WI38 (cell line): Measurements from ENCODE around the gene USP48.

Experiments
- H3K4me3 ChIP-seq: 2 replicates; pipeline ENCODE4 v1.5.1; 2011; ENCODE audit warnings: low read depth, mild to moderate bottlenecking, control low read depth, low read length
- TF ChIP-seq, protein P1 (sequence below): IDR thresholded peaks from 2 replicates; pipeline ENCODE4 v1.5.1; 2012; ENCODE audit warnings: low read depth, mild to moderate bottlenecking, control low read depth, low read length

Gene USP48

GRCh38 chr1:21666576-21667320 is 116.2 kb downstream of the USP48 start:
- TF ChIP-seq, protein P1, sequence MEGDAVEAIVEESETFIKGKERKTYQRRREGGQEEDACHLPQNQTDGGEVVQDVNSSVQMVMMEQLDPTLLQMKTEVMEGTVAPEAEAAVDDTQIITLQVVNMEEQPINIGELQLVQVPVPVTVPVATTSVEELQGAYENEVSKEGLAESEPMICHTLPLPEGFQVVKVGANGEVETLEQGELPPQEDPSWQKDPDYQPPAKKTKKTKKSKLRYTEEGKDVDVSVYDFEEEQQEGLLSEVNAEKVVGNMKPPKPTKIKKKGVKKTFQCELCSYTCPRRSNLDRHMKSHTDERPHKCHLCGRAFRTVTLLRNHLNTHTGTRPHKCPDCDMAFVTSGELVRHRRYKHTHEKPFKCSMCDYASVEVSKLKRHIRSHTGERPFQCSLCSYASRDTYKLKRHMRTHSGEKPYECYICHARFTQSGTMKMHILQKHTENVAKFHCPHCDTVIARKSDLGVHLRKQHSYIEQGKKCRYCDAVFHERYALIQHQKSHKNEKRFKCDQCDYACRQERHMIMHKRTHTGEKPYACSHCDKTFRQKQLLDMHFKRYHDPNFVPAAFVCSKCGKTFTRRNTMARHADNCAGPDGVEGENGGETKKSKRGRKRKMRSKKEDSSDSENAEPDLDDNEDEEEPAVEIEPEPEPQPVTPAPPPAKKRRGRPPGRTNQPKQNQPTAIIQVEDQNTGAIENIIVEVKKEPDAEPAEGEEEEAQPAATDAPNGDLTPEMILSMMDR: no peak
- no peak overlapping the region for H3K4me3 ChIP-seq

GRCh38 chr1:21665711-21666575 is 117.0 kb downstream of the USP48 start:
- TF ChIP-seq, protein P1: no peak
- no peak overlapping the region for H3K4me3 ChIP-seq

GRCh38 chr1:21664806-21665588 is 118.0 kb downstream of the USP48 start:
- TF ChIP-seq, protein P1: no peak

DNA sequence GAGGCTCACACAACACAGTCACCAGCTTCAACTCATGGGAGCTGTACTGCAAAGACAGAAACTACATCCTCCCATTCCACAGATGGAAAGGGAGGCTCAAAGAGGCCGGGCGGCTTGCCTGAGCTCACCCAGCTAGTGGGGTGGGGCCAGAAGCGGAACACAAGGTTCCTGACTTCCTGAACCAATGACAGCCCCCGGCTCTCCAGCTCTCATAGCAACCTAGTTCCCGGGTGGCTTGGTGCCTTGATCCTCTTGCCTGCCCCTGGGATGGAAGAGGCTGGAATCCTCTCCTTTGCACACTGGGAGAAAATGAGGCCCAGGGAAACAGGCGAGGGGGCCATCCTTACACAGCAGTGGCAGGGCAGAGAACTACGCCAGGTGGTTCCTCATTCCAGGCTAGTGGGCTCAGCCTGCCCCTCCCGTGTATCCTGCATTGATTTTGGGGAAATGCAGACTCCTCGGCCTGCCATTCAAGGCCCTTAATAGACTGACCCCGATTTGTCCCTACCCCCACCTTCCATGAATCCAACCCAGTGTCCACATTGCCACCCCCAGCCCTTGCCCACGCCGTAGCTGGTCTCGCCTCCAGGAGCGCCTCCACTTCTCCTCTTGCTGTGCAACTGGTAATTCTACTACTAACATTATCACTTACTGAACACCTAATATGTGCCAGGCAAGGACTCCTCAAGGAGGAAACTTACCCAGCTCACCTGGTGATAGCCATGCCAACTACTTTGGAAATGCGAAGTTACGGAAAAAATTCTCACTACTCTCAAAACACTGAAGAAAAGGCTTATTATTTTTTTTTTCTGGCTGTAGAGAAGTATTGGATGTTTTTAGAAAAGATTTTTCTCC is 118.8 kb downstream of the USP48 start:
- H3K4me3 ChIP-seq: no peak overlapping the region
- TF ChIP-seq, protein P1: no peak

More at GRCh38 chr1:21664806-21665588, 118.0 kb downstream of the USP48 start:
- no peak overlapping the region for H3K4me3 ChIP-seq

- TF ChIP-seq, protein P1: no peak
- H3K4me3 ChIP-seq: no peak overlapping the region
These were observed 119.5 kb downstream of the USP48 start for GRCh38 chr1:21663248-21663950.
